HG03103 (cell line): Measurements from ENCODE around the gene RTN4RL1.
"Not testable (repeated sequence)": the region's sequence is repeated elsewhere in the genome, so short reads cannot be mapped to it uniquely, and the experiment has no call there.

Source experiments
- ATAC-seq: cut with Tn5 transposase; IDR thresholded peaks from one replicate; pipeline ENCODE4 v1.9.1; 2021; ENCODE audit warnings: low read depth; ENCODE audit not compliant: unreplicated experiment

The RTN4RL1 gene

DNA sequence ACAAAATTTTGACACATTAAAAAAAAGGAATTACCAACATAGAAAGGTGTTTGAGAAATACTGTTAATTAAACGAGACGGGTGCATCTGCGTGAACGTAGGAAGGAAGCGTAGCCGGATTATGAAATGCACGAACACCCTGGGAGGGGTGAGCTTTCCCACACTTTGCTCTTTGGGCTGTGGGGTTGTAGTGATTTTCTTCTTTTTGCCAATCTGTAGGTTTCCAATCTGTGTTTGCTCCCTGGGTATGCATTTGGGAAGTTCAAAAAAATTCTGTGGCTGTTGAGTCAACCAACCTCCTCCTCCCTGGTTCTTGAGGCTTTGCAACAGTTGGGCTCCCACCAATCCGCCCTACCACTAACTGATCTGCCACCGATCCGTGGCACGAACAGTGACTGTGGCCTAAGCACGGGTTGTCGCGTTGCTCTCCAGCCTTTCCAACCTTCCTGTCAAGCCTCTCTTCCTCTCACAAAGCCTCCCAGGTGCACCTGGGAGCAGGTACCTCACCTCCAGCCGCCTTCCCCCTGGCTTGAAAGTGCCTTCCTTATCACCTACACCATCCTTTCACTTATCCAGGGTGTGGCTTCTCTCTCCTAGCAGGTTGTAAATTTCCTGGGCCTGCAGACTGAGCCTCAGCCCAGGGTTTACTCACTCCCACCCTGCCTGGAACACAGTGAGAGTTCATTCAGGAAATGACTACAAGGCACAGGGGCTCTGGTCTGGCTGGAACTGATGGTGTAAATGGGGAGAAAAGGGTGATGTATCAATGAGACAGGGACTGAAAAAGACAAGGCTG lies 16.6 kb downstream of the RTN4RL1 start:
- ATAC-seq = no peak

DNA sequence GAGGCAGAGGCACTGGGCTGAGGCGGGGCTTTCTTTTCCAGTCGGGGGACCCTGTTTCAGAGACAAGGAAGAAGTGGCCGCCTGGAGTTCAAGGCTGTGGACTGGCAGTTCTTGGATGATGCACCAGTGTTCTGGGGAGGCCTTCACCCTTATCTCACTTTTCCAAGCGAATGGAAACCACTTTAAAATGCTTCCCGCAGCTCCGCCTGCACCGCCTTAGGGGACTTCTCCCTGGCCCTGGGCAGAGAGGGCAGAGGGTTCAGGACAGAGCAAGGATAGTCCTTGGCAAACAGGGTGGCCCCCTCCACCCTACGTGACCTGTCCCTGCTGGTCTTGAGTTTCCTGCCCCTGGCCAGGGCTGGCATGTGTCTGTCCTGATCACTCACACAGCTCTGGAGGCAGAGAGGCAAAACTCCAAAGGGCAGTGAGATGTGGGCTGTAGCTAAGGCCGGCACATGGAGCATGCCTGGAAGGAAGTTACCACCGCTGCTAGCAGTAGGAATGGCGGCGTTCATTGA lies 20.6 kb downstream of the RTN4RL1 start:
- ATAC-seq = no peak

- ATAC-seq = no peak
These were observed 21.6 kb downstream of the RTN4RL1 start for GRCh38 chr17:2003525-2003924.

DNA sequence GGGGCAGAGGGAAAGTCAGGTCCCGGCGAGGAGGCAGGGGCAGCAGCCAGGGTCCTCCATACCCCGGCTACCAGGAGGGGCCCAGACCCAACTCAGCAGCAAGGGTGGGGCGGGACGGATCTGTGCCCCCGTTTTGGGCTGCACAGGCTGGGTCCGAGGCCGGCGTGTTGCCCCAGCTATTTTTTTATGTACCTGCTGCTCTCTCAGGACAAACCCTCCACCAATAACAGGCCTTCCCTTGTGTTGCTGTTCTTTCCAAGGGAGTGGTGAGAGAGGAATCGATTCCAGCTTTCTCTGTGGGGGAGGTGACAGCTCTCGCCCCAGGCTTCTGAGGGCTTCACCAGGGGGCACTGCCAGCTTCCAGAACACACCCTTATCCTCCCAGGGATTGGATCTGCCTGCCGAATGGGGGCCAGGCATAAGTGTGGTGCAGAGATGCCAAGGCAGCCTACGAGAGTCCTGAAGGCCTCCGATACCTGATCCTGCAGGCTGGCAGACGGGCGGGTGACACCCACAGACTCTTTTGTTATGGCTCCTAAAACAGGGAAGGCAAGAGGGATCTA lies 22.3 kb downstream of the RTN4RL1 start:
- ATAC-seq = no peak

DNA sequence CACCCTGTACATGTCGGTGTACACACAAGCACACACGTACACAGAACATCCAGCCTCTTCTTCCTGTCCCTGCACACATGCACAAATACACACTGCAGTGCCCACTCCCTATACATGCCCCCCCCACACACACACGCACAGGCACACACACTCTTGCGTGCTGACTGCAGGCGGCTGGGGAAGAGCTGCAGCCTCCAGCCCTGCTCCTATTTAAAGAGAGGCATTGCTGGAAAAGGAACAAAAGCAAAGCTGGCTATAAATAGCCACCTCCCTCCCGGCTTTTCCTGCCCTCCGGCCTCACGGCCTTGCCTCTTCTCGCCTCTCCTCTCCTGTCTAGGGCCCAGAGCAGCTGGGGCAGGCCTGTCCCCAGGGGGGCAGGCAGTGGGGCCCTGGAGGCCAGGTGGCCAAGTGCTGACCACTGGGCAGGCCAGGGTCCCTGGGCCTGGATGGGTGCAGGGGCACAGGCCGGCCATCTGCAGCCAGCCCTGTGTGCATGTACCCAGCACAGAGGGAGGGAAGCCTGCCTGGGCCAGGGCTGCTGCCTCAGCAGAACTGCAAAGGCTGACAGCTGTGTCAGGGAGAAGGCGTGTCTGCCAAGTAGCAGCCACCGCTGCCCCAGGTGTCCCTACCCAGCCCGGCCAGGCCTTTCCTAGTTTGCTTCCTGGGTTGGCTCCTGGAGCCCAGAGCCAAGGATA lies 25.4 kb downstream of the RTN4RL1 start:
- no peak for ATAC-seq

DNA sequence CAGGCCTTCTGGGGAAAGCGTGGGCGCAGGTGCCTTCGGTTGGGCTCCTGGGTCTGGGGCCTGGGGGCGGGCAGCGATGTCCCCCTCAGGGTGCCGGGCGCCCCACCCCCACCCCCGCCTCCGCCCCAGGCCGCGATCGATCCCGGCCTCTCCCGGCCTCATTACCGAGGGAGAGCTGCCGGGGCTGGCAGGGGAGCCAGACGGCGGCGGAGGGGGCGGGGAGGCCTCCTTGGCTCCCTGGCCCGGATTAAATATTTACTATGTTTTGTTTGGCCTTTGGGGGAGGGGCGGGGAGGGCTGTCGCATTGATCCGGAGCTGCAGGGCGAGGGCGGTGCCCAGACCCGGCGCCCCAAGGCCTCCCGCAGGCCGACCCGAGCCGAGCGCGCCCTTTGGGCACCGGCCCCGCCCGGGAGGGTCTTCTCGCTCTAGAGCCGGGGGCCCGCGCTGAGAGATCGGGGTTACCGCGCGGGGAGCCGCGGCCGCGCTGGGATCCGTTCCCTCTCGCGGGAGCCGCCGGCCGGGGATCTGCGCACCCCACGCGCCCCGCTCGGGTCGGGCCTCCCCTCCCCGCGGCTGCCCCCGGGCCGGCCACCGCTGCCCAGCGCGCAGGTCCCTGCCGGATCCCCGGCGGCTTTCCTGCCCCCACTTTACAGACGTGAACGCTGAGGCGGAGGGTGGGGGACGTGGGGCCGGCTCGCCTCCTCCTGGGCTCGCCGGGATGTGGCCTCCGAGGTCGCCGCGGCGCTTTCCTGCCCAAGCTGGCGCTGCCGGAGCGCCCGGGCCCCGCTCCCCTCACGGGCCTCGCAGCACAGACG lies 27.0 kb downstream of the RTN4RL1 start:
- no peak for ATAC-seq

DNA sequence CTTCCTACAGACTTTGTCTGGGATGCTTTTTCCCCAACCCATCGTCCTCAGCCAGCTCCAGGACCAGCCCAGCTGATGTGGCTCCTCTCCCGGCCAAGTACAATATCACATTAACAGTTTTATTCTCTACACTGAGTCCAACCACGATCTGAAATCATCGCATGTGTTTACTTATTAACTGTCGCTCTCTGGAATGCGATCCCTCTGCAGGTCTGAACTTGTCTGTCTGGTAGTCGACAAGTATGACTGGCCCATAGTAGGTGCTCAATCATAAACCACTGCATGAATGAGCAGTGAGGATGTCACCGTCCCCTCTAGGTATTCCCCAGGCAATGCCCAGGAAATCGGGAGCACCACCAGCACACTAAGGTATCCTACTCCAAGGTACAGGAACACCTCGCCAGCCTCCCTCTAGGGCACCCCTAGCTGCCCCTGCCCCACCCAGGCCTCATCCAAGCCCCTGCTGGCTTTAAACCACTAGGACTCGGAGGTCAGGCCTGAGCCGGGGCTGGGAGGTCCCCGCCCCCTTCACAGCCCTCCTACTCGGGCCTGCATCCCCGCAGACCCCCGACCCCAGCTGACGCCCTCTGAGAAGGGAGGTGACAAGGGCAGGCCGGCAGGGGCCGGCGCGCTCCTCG lies 27.7 kb downstream of the RTN4RL1 start:
- no peak for ATAC-seq

- no peak for ATAC-seq
These were observed 28.3 kb downstream of the RTN4RL1 start for GRCh38 chr17:1996800-1997288.

DNA sequence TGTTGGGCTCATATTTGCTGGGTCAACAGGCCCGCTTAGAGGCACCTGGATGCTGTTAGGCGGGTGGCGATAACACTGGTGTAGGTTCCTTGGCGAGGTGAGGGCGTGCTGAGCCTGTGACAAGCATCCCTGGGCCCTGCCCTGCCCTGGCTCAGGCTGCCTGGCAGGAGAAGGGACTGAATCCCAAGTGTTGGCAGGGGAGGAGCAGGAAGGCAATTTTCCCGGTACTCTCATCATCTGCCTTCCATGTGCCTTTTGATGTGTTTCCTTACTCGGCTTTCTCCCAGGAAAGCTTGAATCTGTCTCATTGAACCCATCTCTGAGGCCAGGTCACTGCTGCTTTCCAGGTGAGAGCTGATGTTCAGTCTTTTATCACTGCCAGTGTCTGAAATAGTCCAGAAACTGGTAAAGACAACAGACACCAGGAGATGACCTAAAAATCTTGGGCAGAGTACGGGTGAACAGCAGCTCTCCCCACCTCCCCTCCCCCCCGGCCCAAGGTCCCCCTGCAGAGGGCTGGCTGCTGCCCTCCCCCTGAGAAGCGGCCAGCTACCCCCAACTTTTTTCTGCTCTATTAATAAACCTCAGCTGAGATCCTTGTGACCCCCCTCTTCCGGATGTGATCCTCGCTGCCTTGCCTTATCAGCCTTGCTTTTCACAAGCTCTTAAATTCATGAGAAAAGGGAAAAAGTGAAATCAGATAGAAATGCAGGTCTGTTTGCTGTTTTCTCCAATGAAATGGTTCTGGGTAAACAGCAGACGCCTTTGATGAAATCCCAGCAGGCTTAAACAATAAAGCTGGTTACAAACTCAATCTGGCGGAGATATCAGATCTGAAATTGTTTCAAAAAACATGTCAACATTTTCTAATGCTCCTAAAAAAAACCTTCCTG lies 29.0 kb downstream of the RTN4RL1 start:
- no peak for ATAC-seq

GRCh38 chr17:1995321-1995892 lies 29.7 kb downstream of the RTN4RL1 start:
- ATAC-seq = no peak

DNA sequence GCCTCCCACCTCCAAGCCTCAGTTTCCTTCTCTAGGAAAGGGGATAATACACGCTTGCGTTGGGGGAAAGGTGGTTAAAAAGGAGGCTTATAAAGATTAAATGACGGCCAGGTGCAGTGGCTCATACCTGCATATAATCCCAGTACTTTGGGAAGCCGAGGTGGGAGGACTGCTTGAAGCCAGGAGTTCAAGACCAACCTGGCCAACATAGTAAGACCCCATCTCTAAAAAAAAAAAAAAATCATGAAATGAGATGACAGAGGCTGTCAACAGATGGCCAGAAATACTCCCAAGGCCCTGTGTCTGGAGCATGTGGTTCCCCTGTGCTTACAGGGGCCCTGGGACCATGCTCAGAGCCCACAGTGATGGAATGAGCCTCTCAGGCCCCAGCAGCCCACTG lies 30.4 kb downstream of the RTN4RL1 start:
- ATAC-seq = no peak

GRCh38 chr17:1992541-1992940 lies 32.6 kb downstream of the RTN4RL1 start:
- ATAC-seq = no peak

DNA sequence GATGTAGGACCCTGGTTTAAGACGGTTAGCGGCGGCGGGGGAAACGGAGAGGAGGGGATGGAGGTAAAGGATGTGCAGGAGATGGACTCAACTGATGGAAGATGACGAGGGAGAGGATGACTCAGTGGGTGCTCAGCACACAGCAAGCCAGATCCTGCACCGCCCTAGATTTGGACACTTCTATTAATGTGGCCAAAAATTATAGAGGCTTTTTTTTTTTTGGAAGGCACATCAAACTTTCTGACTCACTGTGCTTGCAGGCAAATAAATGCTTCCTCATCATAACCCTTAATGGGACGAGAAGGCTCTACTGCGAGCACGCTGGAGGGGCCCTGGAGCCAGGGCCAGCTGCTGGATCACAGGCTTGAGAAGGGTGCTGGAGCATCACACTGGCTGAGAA lies 36.0 kb downstream of the RTN4RL1 start:
- no peak for ATAC-seq

GRCh38 chr17:1986783-1987451 lies 38.2 kb downstream of the RTN4RL1 start:
- ATAC-seq = no peak

DNA sequence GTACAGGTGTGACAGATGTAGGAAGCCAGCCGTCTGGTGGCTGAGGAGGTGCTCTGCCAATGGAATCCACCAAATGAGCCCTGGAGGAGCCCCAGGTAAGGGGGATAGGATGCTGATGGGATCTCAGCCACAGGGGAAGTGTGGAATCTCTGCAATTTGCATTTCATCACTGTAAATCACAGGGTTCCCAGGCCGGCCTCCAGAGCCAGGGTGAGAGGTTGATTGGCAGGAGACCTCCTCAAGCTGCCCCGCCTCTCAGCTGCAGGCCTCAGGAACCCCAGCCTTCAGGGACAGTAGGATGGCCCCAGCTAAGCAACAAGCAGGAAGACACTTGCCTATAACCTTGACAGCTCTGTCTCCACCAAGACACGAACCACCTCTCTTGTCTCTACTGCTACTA lies 39.4 kb downstream of the RTN4RL1 start:
- ATAC-seq = no peak

DNA sequence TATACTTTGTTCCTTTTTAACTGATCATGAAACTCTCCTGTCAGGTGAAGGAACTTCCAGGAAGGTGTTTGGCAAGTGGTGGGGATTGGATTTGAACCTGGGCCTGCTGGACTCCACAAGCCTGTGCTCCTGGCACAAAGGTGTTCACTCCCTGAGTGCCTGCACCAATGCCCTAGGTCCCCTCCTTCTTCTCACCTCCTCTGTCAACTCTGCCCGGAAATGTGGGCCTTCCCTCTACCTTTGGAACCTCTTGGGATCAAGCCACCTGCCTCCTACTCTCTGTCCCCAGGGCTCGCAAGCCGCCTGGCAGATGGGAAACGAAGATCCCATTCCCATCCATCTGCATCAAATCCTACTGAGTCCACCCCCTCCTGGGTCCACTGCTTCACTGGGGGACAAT lies 40.0 kb downstream of the RTN4RL1 start:
- no peak for ATAC-seq

DNA sequence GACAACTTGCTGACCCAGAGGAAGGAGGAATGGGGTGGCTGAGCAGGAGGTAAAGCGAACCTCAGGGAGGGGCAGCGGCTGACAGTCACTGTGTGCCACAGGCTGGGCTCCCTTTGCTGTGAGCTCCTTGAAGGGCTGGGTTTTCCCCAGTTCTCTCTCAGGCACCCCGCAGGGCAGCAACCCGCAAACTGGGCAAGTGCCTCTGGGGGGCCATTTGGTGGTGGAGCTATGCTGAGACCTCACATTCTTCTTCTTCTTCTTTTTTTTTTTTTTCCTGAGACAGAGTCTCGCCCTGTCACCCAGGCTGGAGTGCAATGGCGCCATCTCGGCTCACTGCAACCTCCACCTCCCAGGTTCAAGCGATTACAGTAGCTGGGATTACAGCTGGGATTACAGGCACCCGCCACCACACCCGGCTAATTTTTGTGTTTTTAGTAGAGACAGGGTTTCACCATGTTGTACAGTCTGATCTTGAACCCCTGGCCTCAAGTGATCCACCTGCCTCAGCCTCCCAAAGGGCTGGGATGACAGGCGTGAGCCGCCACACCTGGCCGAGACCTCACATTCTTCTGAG lies 42.3 kb downstream of the RTN4RL1 start:
- ATAC-seq = not testable (repeated sequence)

DNA sequence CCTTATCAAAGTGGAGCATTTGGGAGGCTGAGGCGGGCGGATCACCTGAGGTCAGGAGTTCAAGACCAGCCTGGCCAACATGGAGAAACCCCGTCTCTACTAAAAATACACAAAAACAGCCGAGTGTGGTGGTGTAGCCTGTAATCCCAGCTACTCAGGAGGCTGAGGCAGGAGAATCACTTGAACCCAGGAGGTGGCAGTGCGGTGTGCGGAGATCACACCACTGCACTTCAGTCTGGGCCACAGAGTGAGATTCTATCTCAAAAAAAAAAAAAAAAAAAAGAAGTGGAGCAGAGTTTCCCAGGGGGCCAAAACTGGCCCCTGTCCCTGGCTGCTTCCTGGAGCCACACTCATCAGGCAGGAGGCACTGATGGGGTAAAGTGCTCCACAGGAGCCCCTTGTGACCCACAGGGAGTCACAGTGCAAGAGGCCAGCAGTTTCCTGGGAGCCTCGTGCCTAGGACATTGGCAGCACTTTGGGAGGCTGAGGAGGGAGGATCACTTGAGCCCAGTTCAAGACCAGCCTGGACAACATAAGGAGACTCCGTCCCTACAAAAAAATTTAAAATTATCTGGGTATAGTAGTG lies 44.4 kb downstream of the RTN4RL1 start:
- no peak for ATAC-seq
